ENCODE data around the gene NDUFA5.

- TF ChIP-seq POLR2AphosphoS5 (IDR thresholded peaks at IDR 0.05): no peak
- TF ChIP-seq CTCF (IDR thresholded peaks at IDR 0.05): no peak
Measured at GRCh38 chr7:123573341-123573740, 15.7 kb upstream of the NDUFA5 start.
